Measurements from ENCODE around the gene UNC13B. TPM values are rescaled to one million over a fixed set of nuclear protein-coding genes. Genes with fewer than 3 reads are reported as not detected.

Gene UNC13B
- total RNA-seq, 1 experiment from 2014 or later: 49.3 TPM

GRCh38 chr9:35280399-35280798 lies 118.6 kb downstream of the UNC13B start:
- ATAC-seq (no peak), DNase-seq (ENCODE audit: low spot score) (no peak)
- no peaks in the 10 kb centered on the region for H3K9me3 Mint-ChIP-seq
- POLR2A ChIA-PET: no interaction called here
- no peak overlapping the region for H3K27ac Mint-ChIP-seq
- no peaks in the 10 kb centered on the region for H3K36me3 Mint-ChIP-seq
- TF ChIP-seq ZNF512 (CRISPR knock-in tag; IDR thresholded peaks at IDR 0.05; ENCODE audit: borderline replicate concordance): no peak
- no peak for TF ChIP-seq ZNF232 (CRISPR knock-in tag; IDR thresholded peaks at IDR 0.05)
- TF ChIP-seq, protein P1, sequence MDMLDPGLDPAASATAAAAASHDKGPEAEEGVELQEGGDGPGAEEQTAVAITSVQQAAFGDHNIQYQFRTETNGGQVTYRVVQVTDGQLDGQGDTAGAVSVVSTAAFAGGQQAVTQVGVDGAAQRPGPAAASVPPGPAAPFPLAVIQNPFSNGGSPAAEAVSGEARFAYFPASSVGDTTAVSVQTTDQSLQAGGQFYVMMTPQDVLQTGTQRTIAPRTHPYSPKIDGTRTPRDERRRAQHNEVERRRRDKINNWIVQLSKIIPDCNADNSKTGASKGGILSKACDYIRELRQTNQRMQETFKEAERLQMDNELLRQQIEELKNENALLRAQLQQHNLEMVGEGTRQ (CRISPR knock-in tag; IDR thresholded peaks at IDR 0.05): no peak
- TF ChIP-seq NFE2L1 (CRISPR knock-in tag; IDR thresholded peaks at IDR 0.05): no peak
- no peak for TF ChIP-seq ZBTB21 (CRISPR knock-in tag; IDR thresholded peaks at IDR 0.05; ENCODE audit: borderline replicate concordance)
- no peak for TF ChIP-seq EMX1 (CRISPR knock-in tag; IDR thresholded peaks at IDR 0.05)
- TF ChIP-seq KAT7 (CRISPR knock-in tag; IDR thresholded peaks at IDR 0.05; ENCODE audit: borderline replicate concordance): no peak
- TF ChIP-seq SP1 (CRISPR knock-in tag; conservative IDR thresholded peaks at IDR 0.05): no peak
- H3K27me3 Mint-ChIP-seq (ENCODE audit: low read depth): no peaks in the 10 kb centered on the region; the same call in 1 of the 2 replicates
- CTCF ChIA-PET: interaction anchor here (0.6 to 1.5 kb wide), 7 partner anchors 9 to 381 kb away, joined by 3 to 20 read pairs (median 6); partner anchors contain the start of gene ATOSB
- no peaks in the 10 kb centered on the region for H3K4me1 Mint-ChIP-seq
- no peak overlapping the region for H3K4me3 Mint-ChIP-seq

DNA sequence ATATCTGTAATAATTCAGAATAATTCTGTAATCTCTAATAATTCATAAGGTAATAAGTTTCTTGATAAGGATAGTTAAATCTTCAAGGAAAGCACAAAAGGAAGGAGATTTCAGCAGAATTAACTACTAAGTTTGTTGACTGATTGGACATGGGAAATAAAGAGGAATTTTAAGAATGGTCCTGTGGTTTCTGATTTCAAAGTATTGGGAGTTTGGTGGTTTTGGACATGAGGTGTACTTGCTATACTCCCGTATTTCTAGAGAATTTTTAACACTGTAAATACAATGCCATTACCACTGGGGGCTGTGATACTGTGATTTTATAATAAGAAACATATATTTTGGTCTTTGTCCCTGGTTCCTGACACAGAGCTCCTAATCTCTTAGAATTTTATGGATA lies 123.9 kb downstream of the UNC13B start:
- DNase-seq (ENCODE audit: low spot score): no peak
- no peaks in the 10 kb centered on the region for H3K4me1 Mint-ChIP-seq
- H3K27me3 Mint-ChIP-seq (ENCODE audit: low read depth): no peaks in the 10 kb centered on the region
- no peaks in the 10 kb centered on the region for H3K9me3 Mint-ChIP-seq
- H3K27ac Mint-ChIP-seq: no peak overlapping the region
- no peak for ATAC-seq
- ChIA-PET CTCF (interaction anchor here (0.7 kb wide), 1 partner anchor 39 kb away, joined by 5 read pairs; no protein-coding TSS in a partner anchor), POLR2A (no interaction called here)
- TF ChIP-seq NR2C2 (CRISPR knock-in tag; IDR thresholded peaks at IDR 0.05) (no peak), NR1H2 (CRISPR knock-in tag; IDR thresholded peaks at IDR 0.05) (no peak)
- H3K36me3 Mint-ChIP-seq: no peaks in the 10 kb centered on the region
- H3K4me3 Mint-ChIP-seq: no peak overlapping the region

DNA sequence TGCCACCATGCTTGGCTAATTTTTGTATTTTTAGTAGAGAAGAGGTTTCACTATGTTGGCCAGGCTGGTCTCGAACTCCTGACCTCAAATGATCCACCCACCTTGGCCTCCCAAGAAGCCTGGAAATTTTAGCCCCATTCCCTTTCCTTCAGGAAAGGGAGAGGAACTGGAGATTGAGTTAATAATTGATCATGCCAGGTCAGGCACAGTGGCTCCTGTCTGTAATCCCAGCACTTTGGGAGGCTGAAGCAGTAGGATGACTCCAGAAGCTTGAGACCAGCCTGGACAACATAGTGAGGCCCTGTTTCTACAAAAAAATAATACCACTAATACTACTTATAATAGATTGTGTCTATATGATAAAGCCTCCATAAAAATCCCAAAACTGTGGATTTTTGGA lies 124.6 kb downstream of the UNC13B start:
- ChIA-PET POLR2A (no interaction called here), CTCF (no interaction called here)
- DNase-seq (ENCODE audit: low spot score) (no peak), ATAC-seq (no peak)
- no peak overlapping the region for H3K4me3 Mint-ChIP-seq
- H3K36me3 Mint-ChIP-seq: no peaks in the 10 kb centered on the region
- no peak overlapping the region for H3K27ac Mint-ChIP-seq
- no peaks in the 10 kb centered on the region for H3K4me1 Mint-ChIP-seq
- H3K27me3 Mint-ChIP-seq (ENCODE audit: low read depth): no peaks in the 10 kb centered on the region
- TF ChIP-seq SP1 (CRISPR knock-in tag; conservative IDR thresholded peaks at IDR 0.05) (no peak), TEAD1 (CRISPR knock-in tag; IDR thresholded peaks at IDR 0.05) (no peak), IRF2 (CRISPR knock-in tag; IDR thresholded peaks at IDR 0.05; ENCODE audit: borderline replicate concordance, low read depth) (no peak), ATF1 (CRISPR knock-in tag; IDR thresholded peaks at IDR 0.05) (no peak), SMAD3 (CRISPR knock-in tag; IDR thresholded peaks at IDR 0.05; ENCODE audit: borderline replicate concordance) (no peak), MYBL2 (CRISPR knock-in tag; IDR thresholded peaks at IDR 0.05) (no peak)
- TF ChIP-seq, protein P2, sequence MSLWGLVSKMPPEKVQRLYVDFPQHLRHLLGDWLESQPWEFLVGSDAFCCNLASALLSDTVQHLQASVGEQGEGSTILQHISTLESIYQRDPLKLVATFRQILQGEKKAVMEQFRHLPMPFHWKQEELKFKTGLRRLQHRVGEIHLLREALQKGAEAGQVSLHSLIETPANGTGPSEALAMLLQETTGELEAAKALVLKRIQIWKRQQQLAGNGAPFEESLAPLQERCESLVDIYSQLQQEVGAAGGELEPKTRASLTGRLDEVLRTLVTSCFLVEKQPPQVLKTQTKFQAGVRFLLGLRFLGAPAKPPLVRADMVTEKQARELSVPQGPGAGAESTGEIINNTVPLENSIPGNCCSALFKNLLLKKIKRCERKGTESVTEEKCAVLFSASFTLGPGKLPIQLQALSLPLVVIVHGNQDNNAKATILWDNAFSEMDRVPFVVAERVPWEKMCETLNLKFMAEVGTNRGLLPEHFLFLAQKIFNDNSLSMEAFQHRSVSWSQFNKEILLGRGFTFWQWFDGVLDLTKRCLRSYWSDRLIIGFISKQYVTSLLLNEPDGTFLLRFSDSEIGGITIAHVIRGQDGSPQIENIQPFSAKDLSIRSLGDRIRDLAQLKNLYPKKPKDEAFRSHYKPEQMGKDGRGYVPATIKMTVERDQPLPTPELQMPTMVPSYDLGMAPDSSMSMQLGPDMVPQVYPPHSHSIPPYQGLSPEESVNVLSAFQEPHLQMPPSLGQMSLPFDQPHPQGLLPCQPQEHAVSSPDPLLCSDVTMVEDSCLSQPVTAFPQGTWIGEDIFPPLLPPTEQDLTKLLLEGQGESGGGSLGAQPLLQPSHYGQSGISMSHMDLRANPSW (CRISPR knock-in tag; conservative IDR thresholded peaks at IDR 0.05; ENCODE audit: low read depth): no peak
- no peaks in the 10 kb centered on the region for H3K9me3 Mint-ChIP-seq
